GM19328 (cell line): ENCODE results near the gene DZIP1.

ENCODE experiments used
- ATAC-seq: cut with Tn5 transposase; IDR thresholded peaks from one replicate; pipeline ENCODE4 v1.9.1; 2021; ENCODE audit warnings: mild to moderate bottlenecking, moderate library complexity; ENCODE audit not compliant: unreplicated experiment

DZIP1 gene

DNA sequence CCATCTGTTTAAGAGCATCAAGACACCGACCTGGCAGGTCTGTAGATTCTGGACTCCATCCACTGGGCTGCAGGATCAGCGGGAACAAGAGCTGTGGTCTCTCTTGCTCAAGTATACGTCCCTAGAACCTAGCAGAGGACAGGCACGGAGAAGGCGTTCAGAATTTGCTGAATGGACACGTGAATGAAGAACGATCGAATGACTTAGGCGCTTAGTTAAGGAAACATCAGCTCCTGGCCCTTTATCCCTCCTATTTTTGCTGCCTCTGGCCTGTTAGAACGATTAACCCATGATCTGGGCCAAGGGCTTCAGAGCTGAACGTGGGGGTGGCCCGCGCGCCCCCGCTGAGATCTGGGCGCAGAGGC lies 953 bp downstream of the DZIP1 start:
- no peak for ATAC-seq

DNA sequence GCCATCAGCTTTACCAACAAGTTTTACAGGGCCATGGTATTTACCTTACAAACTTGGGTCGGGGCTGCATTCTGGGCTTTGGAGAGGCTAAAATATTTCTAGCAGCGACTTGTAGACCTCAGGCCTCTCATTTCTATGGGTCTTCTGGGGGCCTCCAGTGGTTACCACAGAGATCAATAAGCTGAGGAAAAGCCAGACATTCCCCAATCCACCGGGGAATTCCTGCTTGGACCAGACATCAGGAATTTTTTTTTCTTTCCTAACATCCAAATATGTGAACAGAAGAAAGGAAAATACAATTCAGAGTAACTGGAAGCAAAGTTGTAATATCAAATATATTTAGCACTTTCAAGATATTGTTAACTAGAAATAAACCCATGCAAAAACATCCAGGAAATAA lies 1.5 kb downstream of the DZIP1 start:
- ATAC-seq, result no peak

DNA sequence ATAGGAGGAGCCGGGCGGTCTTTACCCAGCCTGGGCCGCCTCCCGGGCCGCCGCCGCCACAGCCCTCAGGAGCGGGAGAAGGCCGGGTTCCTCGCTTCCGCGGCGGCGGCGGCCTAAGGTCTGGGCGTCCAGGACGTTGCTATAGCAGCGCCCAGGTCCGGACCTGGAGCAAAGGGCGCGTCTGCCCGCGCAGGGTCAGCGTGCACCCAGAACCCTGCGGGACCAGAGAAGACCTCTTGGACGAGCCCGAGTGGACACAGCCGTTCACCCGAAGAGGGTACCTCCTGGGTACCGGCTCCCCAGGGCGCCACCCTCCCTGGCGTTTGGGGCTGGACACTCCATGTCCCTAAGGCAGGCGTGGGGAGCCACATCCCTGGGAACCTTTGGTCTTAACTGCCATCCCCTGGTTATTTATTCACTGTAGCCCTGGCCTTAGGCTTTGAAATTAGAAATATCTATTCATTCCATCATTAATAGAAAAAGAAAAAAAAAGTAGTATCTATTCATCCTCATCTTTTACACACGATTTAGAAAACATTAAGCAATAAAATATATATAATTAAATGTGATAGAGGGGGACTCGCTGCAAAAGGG lies 2.4 kb downstream of the DZIP1 start:
- ATAC-seq, result no peak

DNA sequence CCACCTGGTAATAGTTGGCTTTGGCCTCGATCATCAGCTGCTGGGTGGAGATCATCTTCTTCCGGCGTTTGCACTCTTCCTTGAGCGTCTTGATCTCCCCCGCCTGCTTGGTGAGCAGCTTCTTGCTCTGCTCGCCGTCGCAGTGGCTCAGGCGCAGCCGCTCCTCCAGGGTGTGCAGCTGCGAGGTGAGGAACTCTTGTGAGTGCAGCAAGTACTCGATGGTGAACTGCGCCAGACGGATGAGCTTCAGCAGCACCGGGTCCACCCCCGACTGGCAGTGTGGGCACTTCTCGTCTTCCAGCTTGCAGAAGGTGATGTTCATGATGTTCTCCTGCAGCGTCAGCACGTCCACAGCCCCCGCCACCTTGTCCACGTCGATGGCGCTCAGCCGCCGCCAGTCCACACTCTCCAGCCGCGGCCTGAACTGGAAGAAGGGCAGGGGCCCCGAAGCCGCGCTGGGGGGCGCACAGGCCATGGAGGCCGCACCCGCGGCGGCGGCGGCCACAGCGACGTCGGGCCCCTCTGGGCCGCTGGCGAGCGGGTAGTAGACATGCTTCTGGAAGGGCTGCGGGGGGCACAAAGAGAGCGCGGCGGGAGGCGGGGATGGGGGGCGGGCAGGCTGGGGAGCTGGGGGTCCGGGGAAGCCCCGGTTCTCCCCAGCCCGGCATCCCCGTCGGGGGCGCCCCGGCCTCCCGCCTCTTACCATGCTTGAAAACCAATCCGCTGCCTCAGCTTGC lies 3.0 kb downstream of the DZIP1 start:
- ATAC-seq, result no peak

DNA sequence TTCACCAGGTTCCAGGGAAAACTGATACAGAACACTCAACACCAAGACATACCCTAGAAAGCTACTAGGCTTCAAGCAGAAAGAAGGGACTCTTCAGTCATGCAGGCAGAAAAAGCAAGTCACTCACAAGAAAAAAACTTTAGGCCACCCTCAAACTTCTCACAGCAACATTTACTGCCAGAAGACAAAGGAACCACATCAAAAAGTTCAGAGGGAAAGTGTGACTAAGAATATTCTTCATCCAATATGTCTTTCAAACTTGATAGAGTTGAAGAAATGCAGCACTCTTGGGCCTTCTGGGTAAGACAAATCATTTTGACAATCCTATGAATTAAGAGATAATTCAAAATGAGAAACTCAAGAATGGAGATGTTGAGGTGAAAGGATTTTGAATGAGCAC lies 7.7 kb downstream of the DZIP1 start:
- no peak for ATAC-seq

DNA sequence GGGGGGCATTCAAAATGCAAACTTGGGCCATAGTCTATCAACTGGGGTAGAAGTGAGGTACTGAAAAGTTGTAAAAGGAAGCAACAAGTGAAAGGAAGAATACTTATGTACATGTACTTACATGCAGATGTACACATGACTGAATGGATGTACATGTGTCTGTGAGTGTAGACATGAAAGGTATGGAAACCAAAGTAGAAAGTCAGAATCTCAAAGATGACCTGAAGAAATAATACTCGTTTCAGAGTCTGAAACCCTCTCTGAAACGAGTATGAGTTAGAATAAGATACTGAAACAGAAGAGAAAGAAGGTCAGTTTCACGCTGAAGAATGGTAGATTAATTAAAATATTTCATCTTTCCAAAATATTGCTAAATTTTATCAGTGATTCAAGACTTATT lies 13.9 kb downstream of the DZIP1 start:
- no peak for ATAC-seq

DNA sequence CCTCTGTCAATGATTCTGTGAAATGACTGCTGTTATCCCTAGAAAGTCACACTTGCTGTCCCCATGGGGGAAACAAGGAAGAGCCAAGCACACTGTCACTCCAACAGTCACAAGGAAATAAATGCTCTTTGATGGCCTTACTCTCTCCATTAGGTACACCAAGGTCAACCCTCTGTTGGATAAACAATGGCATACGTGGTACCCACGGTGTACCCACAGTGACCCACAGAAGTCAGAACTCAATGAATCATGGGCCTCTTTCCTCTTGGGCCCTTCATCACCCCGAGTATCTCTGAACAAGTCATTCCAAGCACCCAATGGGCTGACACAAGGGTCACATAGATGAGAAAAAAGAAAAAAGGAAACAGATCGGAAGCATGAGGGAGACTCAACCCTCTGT lies 15.4 kb downstream of the DZIP1 start:
- no peak for ATAC-seq

DNA sequence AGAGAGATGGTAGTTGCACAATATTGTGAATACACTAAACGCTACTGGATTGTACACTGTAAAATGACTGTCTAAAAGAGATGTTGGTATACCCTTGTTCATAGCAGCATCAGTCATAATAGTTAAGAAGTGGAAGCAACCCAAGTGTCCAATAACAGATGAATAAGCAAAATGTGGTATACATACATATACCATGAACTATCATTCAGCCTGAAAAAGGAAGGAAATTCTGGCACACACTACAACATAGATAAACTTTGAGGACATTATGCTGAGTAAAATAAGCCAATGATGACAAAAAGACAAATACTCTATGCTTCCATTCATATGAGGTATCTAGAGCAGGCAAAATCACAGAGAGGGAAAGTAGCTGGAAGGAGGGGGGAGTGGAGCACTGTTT lies 16.0 kb downstream of the DZIP1 start:
- no peak for ATAC-seq

DNA sequence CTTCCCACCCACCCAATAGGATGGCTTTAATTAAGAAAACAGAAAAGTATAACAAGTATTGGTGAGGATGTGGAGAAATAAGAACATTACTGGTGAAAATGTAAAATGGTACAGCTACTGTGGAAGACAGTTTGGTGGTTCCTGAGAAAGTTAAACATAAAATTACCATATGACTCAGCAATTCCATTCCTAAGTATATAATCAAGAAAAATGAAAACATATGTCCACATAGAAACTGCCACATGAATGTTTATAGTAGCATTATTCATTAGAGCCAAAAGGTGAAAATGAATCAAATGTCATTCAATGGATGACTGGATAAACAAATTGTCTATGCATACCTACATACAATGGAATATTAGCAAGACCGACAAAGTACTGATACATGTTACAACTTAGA lies 16.9 kb downstream of the DZIP1 start:
- ATAC-seq, result no peak

DNA sequence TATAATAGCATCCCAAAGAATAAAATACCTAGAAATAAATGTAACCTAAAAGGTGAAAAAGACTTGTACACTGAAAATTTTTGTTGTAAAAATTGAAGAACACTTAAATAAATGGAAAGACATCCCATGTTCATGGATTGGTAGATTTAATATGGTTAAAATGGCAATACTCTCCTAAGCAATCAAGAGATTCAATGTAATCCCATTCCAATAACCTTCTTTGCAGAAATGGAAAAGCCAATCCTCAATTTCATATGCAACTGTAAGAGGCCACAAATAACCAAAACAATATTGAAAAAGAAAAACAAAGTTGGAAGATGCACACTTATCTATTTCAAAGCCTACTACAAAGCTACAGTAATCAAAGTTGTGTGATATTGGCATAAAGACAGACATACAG lies 17.7 kb downstream of the DZIP1 start:
- ATAC-seq, result no peak

DNA sequence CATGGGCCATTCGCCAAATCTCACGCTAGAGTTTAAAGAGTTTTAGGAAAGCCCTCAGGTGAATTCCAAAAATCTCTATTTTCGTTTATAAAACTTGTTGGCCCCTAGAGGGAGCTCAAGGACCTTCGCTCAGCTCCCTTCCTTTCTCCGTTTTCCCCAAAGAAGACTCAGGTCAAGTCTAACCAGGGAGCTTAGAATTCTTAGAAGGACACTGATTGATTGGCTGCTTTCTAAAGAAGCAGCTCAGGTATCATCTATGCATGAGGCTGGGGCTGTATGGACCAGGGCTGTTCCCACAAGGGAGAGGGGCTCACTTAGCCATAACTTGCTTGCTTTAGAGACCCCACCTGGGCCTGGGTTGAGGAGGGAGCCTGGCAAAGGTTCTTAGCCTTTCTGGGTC lies 20.5 kb downstream of the DZIP1 start:
- peak; percentile 54 for ATAC-seq

DNA sequence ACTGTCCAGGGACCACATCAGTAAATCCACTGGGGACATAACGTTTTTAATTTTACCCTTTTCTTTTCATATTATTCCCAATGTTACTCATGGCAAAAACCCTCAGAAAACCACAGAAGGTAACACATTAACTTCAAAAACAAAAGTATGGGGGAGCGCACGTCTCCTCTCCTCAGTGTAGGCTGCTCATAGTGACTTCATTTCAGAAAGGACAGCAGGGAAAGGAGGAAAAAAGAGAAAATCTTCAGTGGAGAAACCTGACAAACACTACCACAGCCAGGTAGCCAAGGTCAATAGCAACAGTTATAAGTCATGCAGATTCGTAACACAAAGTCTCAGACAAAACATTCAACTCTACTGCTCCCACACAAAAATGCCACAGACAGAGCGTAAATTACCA lies 21.4 kb downstream of the DZIP1 start:
- no peak for ATAC-seq

DNA sequence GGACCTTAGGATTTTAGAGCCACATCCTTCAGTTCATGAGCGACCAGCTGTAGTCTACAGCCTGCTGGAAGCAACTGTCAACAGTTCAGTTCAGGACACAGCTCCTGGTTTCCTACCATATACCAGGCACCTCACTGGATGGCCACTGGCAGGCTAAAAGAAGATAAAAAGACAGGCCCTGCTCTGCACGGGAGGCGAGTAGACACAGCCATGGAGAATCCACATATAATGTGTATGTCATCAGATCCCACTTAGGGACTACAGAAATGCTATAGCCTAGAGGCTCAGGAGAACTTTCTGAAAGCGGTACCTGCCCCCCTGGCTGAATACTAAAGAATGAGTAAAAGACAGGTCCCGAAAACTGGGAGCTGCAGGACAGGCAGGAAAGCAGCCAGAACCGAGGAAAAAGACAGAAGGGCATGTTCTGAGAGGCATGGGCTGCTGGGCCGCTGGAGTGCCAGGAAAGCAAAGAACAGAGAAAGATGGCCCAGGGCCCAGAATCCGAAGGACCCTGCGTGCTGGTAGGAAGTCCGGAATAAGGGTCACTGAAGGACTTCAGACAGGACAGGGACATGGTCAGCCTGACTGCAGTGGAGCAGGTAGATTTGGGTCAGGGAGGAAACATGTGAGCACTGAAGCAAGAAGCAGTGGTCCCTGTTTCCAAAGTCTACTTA lies 23.5 kb downstream of the DZIP1 start:
- no peak for ATAC-seq

DNA sequence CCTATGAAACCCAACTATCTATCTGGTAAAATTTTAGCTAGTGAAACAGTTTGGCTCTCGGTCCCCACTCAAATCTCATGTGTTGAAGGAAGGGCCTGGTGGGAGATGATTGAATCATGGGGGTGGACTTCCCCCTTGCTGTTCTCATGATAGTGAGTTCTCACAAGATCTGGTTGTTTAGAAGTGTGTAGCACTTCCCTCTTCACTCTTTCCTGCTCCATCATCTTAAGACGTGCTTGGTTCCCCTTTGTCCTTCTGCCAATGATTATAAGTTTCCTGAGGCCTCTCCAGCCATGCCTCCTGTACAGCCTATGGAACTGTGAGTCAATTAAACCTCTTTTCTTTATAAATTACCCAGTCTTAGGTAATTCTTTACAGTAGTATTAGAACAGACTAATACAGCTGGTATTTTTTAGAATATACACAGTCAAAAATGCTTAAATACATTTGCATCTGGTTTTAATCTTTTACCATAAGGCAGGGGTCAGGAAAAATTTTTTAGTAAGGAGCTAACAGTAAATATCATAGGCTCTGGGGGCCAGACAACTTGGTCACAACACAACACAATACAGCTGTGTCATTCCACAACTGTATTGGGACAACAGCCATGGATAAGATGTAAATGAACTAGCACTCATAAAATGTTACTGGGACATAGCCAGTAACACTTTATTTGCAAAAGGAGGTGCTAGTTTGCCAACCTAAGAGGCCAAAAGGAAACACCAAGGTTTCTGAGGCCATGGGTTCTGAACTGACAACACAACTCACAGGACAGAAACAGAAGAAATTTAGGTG lies 24.3 kb downstream of the DZIP1 start:
- no peak for ATAC-seq

DNA sequence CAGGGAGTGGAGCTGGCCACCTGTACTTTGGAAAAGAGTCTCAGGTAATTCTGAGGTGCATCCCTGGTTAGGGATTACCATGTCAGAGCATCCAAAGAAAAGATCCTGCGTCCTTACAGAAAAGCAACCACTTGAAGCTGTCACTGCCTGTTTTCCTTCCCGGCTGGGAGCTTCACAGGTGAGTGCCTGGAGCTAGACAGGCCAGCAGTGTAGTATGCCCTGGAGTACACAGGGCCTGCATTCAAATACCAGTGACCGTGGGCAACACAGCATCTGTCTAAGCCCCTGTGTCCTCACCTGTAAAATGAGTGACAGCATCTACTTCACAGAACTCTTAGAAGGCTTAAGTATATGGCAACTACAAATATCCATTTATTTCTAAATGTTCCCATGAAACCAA lies 29.0 kb downstream of the DZIP1 start:
- ATAC-seq, result no peak

DNA sequence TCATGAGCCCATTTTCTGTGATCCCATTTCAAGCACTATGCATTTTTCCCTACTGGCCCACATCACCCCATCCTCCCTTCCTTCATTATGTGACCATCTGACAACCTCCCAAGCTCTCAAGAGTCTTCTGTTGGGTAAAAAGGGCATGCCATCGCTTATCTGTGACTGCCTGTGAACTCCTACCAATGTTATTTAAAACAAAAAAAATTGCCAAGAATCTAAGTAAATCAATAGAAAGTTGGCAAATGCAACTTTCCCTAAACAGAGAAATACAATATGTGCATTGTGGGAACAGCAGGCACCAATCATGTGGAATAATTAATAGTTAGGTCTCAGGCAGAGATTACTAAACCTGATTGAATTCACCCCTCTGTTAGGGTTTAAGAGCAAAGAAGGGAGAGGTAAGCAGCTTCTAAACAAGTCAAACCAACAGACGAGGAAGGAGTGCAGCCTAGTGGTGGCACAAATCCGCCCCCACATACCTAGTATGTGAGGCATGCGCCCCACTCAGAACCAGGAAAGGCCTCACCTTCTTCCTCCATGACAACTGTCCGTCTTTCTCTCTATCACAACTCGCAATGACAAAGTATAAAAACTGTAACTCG lies 29.8 kb downstream of the DZIP1 start:
- no peak for ATAC-seq

DNA sequence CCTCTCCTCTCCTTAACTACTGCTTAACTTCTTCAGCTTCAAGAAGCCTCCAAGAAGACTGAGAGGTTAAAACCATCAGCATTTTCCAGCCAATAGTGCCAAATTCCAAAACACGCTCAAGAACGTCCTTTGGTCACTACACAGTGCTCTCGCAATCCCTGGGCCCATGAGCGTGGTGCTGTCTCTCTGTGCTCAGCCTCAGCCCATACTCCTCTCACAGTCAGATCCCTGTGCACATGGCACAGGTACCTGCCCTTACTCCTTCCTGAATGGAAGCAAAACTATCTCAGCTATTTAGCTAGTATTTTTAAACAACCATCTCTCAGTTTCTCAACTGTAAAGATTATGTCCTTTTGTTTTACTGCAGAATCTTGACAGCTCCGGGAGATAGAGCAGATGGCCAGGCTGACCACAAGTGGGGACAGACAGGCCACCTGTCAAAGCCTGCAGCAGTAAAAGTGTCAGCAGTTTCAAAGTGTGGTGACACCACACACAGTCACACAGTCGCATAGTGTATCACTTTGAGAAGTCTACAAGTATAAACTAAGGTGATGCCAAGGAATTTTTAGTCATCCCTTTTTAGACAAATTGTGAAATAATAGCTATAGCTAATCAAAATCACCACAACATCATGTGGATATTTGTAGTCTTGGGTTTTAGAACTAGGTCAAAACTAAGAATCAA lies 35.7 kb downstream of the DZIP1 start:
- no peak for ATAC-seq

DNA sequence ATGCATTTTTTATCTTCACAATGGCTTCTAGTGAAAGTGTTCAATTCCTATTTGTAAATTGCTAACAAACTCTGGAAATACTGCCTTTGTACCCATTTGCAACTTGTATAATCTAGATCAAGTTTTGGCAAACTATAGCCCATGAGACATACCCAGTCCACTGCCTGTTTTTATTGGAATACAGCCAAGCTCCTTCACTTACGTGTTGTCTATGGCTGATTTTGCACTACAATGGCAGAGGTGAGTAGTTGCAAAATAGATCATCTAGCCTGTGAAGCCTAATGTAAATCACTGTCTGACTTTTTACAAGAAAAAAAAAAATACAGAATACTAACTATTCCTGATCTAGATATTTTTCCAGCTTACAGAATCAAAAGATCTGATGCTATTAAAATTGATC lies 37.1 kb downstream of the DZIP1 start:
- ATAC-seq, result no peak

DNA sequence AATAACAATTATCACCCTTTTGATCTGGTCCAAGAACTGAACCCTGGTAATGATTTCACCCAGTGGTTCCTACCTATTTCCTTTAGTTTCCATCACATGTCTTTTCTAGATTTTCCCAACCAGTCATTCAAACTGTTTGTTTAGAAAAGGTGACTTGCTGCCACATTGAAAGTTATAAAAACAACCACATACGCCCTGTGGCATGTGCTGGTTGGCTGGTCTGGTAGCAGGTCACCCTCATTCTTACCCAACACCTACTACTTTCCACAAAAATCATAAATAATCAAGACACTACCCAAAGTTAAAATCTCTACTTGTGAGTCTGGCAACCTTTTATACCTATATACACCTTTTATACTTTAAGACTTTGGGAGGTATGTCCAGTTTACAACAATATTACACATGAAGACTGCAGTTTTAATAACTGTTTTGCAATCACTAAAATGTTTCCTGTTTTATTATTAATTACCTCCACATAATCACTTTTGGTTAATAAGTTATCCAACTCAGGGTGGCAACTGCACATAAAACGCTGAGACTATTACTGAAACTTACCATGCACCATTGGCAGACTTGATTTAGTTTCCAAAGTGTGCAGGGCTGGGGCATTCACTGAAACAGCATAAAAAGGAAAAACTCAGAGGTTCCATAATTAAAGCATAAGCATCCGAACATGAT lies 38.9 kb downstream of the DZIP1 start:
- ATAC-seq, result no peak

DNA sequence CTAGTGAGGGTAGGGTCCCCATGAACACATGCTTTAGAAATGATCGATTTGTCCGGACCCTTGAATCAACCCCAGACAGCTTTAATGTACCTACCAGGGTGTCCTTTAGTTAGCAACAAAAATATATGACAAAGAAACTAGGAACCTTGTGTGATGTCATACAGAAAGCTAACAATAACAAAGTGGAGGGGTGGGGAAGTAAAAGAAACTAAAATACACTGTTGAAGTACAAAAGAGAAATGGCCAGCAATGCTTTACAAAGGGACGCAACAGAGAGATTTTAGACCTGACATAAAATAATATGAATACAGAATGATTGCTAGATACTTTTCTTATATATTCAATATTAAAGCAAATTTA lies 40.0 kb downstream of the DZIP1 start:
- no peak for ATAC-seq
